Measurements from ENCODE around the gene RGL3. TPM values are rescaled to one million over a fixed set of nuclear protein-coding genes. Genes with fewer than 3 reads are reported as not detected.
"Not testable (repeated sequence)": the region's sequence is repeated elsewhere in the genome, so short reads cannot be mapped to it uniquely, and the experiment has no call there.

Gene RGL3
- total and polyA plus RNA-seq, 4 donors: 1.5 to 9.9 (median 6.4) TPM

GRCh38 chr19:11458236-11458900 lies 39.3 kb upstream of the RGL3 start:
- no peaks in the 10 kb centered on the region for H3K9me3 ChIP-seq (ENCODE audit: control insufficient read depth, insufficient read depth, low read length)
- H3K27me3 ChIP-seq (ENCODE audit: control insufficient read depth, insufficient read depth, low read length): no peaks in the 10 kb centered on the region
- H3K4me3 ChIP-seq (ENCODE audit: low read depth, low read length): no peak overlapping the region
- WGBS (ENCODE audit: insufficient coverage): 92% methylated on average over 19 of the region's 19 CpGs
- H3K27ac ChIP-seq (ENCODE audit: low read depth, low read length): no peak overlapping the region
- peaks cover 12% of the 10 kb centered on the region for H3K4me1 ChIP-seq (ENCODE audit: control insufficient read depth, insufficient read depth, low read length)
- no peak for DNase-seq (ENCODE audit: low read depth in 4 of 6, low spot score in 6 of 6)
- peaks cover 92% of the 10 kb centered on the region for H3K36me3 ChIP-seq (ENCODE audit: control insufficient read depth, insufficient read depth, low read length)

DNA sequence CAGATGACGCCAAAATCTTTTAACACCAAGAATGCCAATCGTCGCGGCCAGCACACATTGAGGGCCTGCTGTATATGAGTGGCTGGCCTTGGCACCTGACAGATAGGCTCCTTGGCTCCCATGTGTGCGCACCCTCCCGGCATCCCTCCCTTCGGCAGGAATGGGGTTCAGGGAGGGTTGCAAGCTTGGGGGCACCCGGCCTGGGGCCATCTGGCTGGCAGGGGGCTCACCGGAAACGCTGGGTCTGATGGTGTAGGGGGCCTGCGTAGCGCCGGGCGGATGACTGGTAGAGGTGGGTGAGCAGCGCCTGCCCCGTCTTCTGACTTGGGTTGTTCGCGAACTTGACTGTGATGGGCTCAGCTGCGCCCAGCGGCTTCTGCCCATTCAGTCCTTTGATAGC lies 38.7 kb upstream of the RGL3 start:
- Histone ChIP-seq H3K36me3 (ENCODE audit: control insufficient read depth, insufficient read depth, low read length) (peaks cover 92% of the 10 kb centered on the region), H3K9me3 (ENCODE audit: control insufficient read depth, insufficient read depth, low read length) (no peaks in the 10 kb centered on the region), H3K27ac (ENCODE audit: low read depth, low read length) (peak overlapping the region; percentile 7), H3K4me1 (ENCODE audit: control insufficient read depth, insufficient read depth, low read length) (peaks cover 16% of the 10 kb centered on the region), H3K4me3 (ENCODE audit: low read depth, low read length) (no peak overlapping the region), H3K27me3 (ENCODE audit: control insufficient read depth, insufficient read depth, low read length) (no peaks in the 10 kb centered on the region)
- 93% methylated on average over 20 of the region's 20 CpGs for WGBS (ENCODE audit: insufficient coverage)
- DNase-seq (ENCODE audit: low read depth in 4 of 6, low spot score in 6 of 6): no peak

GRCh38 chr19:11457115-11457514 lies 38.0 kb upstream of the RGL3 start:
- H3K4me1 ChIP-seq (ENCODE audit: control insufficient read depth, insufficient read depth, low read length): peaks cover 21% of the 10 kb centered on the region
- no peaks in the 10 kb centered on the region for H3K9me3 ChIP-seq (ENCODE audit: control insufficient read depth, insufficient read depth, low read length)
- 37% methylated on average over 15 of the region's 18 CpGs for WGBS (ENCODE audit: insufficient coverage)
- no peak for DNase-seq (ENCODE audit: low read depth in 4 of 6, low spot score in 6 of 6)
- no peaks in the 10 kb centered on the region for H3K27me3 ChIP-seq (ENCODE audit: control insufficient read depth, insufficient read depth, low read length)
- peaks cover 90% of the 10 kb centered on the region for H3K36me3 ChIP-seq (ENCODE audit: control insufficient read depth, insufficient read depth, low read length)
- H3K27ac ChIP-seq (ENCODE audit: low read depth, low read length): no peak overlapping the region
- H3K4me3 ChIP-seq (ENCODE audit: low read depth, low read length): no peak overlapping the region

DNA sequence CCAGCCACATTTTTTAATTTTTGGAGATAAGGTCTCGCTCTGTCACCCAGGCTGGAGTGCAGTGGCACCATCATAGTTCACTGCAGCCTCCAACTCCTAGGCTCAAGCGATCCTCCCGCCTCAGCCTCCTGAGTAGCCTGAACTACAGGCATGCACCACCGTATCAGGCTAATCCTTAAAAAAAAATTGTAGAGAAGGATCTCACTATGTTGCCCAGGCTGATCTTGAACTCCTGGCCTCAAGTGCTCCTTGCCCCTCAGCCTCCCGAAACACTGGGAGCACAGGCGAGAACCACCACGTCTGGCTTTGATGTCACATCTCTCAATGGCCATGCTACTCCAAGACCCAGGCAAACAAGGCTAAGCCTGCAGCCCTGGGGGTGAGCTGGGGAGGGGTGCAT lies 37.5 kb upstream of the RGL3 start:
- no peak overlapping the region for H3K27ac ChIP-seq (ENCODE audit: low read depth, low read length)
- H3K4me3 ChIP-seq (ENCODE audit: low read depth, low read length): no peak overlapping the region
- H3K9me3 ChIP-seq (ENCODE audit: control insufficient read depth, insufficient read depth, low read length): no peaks in the 10 kb centered on the region
- H3K36me3 ChIP-seq (ENCODE audit: control insufficient read depth, insufficient read depth, low read length): peaks cover 91% of the 10 kb centered on the region
- 84% methylated on average over 4 of the region's 7 CpGs for WGBS (ENCODE audit: insufficient coverage)
- H3K27me3 ChIP-seq (ENCODE audit: control insufficient read depth, insufficient read depth, low read length): no peaks in the 10 kb centered on the region
- no peak for DNase-seq (ENCODE audit: low read depth in 4 of 6, low spot score in 6 of 6)
- peaks cover 25% of the 10 kb centered on the region for H3K4me1 ChIP-seq (ENCODE audit: control insufficient read depth, insufficient read depth, low read length)

DNA sequence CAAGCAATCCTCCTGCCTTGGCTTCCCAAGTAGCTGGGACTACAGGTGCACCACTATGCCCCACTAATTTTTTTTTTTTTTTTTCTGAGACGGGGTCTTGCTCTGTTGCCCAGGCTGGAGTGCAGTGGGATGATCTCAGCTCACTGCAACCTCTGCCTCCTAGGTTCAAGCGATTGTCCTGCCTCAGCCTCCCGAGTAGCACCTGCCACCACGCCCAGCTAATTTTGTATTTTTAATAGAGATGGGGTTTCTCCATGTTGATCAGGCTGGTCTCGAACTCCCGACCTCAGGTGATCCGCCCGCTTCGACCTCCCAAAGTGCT lies 36.1 kb upstream of the RGL3 start:
- not testable (repeated sequence) for H3K9me3 ChIP-seq (ENCODE audit: control insufficient read depth, insufficient read depth, low read length); DNase-seq (ENCODE audit: low read depth in 4 of 6, low spot score in 6 of 6); H3K4me3 ChIP-seq (ENCODE audit: low read depth, low read length); H3K27me3 ChIP-seq (ENCODE audit: control insufficient read depth, insufficient read depth, low read length); H3K27ac ChIP-seq (ENCODE audit: low read depth, low read length)
- H3K36me3 ChIP-seq (ENCODE audit: control insufficient read depth, insufficient read depth, low read length): peaks cover 88% of the 10 kb centered on the region
- peaks cover 32% of the 10 kb centered on the region for H3K4me1 ChIP-seq (ENCODE audit: control insufficient read depth, insufficient read depth, low read length)
- WGBS (ENCODE audit: insufficient coverage): 100% methylated on average over 1 of the region's 9 CpGs

DNA sequence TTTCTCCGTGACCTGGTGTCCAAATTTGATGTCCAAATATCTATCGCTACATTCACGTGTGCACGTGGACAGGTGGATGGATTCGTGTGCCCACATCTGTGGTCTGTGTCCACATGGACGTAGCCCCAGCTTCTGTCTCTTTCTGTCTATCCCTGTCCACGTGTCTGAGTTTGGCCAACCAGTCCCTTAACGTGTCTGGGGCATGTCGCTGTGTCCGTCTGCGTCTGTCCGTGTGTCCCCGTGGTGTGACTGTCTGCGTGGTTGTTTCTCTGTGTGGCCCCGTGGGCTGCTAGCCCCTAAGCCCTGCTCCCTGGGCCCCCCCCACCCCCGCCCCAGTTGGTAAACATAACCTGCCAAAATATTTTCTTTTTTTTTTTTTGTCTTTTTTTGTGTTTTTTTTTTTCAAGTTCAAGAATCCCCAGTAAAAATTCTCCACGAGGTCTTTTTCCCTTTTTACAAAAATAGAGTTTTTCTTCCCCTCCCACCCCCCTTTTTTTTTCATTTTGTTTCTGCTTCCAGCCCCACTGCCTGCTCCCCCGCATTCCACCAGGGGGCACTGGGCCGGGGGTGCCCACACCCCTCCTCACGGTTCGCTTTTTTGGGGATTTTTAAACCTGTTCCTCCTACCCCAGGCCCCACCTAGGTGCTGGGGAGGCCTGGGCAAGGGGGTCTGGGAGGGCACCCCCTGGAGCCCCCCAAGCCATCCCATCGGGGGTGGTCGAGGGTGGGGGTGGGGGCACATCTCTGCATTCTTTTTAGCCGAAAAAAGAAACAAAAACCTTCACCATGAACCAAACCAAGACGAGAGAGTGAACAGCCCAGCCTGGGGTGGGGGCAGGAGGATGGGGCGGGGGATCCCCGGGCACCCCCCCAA lies 34.6 kb upstream of the RGL3 start:
- H3K27me3 ChIP-seq (ENCODE audit: control insufficient read depth, insufficient read depth, low read length): no peaks in the 10 kb centered on the region
- no peak for DNase-seq (ENCODE audit: low read depth in 4 of 6, low spot score in 6 of 6)
- no peaks in the 10 kb centered on the region for H3K9me3 ChIP-seq (ENCODE audit: control insufficient read depth, insufficient read depth, low read length)
- H3K36me3 ChIP-seq (ENCODE audit: control insufficient read depth, insufficient read depth, low read length): peaks cover 85% of the 10 kb centered on the region
- no peak overlapping the region for H3K4me3 ChIP-seq (ENCODE audit: low read depth, low read length)
- no peak overlapping the region for H3K27ac ChIP-seq (ENCODE audit: low read depth, low read length)
- 88% methylated on average over 15 of the region's 27 CpGs for WGBS (ENCODE audit: insufficient coverage)
- H3K4me1 ChIP-seq (ENCODE audit: control insufficient read depth, insufficient read depth, low read length): peaks cover 32% of the 10 kb centered on the region

DNA sequence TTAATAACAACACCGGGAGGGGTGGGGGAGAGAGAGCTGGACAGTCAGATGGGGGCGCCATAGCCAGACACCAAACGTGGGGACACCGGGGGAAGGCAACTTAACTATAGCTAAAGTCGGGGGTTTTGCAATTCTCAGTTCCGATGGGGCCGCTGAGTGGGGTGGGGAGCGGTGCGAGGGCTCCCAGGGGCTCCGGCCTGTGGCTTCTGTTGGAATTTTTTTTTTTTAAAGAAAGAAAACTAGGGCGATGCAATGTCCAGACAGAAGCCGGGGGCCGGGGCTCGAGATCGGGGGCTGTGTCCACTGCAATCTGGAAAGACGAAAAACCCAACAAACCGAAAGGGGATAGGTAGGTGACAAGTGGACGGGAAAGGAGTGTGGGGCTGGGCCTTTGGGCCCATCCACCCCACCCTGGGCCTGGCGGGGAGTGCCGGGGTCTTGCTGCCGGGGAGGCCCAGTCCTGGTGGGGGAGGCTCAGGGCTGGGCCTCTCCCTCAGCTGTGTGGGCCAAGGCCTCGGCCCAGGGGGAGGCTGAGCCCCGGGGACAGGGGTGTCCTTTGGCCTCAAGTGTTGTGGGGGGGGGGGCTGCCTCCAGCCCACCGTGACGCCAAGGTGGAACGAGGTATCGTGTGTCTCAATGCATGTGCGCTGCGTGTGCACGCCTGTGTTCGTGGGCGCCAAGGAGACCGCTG lies 33.7 kb upstream of the RGL3 start:
- H3K9me3 ChIP-seq (ENCODE audit: control insufficient read depth, insufficient read depth, low read length): no peaks in the 10 kb centered on the region

GRCh38 chr19:11451871-11452619 lies 32.9 kb upstream of the RGL3 start:
- Histone ChIP-seq H3K27me3 (ENCODE audit: control insufficient read depth, insufficient read depth, low read length) (no peaks in the 10 kb centered on the region), H3K9me3 (ENCODE audit: control insufficient read depth, insufficient read depth, low read length) (no peaks in the 10 kb centered on the region), H3K27ac (ENCODE audit: low read depth, low read length) (peak overlapping the region; percentile 22), H3K4me1 (ENCODE audit: control insufficient read depth, insufficient read depth, low read length) (peaks cover 20% of the 10 kb centered on the region), H3K36me3 (ENCODE audit: control insufficient read depth, insufficient read depth, low read length) (peaks cover 85% of the 10 kb centered on the region), H3K4me3 (ENCODE audit: low read depth, low read length) (no peak overlapping the region)
- WGBS (ENCODE audit: insufficient coverage): 12% methylated on average over 8 of the region's 25 CpGs
- DNase-seq (ENCODE audit: low read depth in 4 of 6, low spot score in 6 of 6): peak in 2 of 6 donors; percentile 27 to 40

More for the DNA sequence above, 33.7 kb upstream of the RGL3 start:
- DNase-seq (ENCODE audit: low read depth in 4 of 6, low spot score in 6 of 6): no peak
- no peaks in the 10 kb centered on the region for H3K27me3 ChIP-seq (ENCODE audit: control insufficient read depth, insufficient read depth, low read length)
- H3K36me3 ChIP-seq (ENCODE audit: control insufficient read depth, insufficient read depth, low read length): peaks cover 85% of the 10 kb centered on the region
- no peak overlapping the region for H3K4me3 ChIP-seq (ENCODE audit: low read depth, low read length)
- 76% methylated on average over 29 of the region's 33 CpGs for WGBS (ENCODE audit: insufficient coverage)
- H3K27ac ChIP-seq (ENCODE audit: low read depth, low read length): no peak overlapping the region
- H3K4me1 ChIP-seq (ENCODE audit: control insufficient read depth, insufficient read depth, low read length): peaks cover 26% of the 10 kb centered on the region

GRCh38 chr19:11451327-11451870 lies 32.3 kb upstream of the RGL3 start:
- H3K9me3 ChIP-seq (ENCODE audit: control insufficient read depth, insufficient read depth, low read length): no peaks in the 10 kb centered on the region
- peaks cover 85% of the 10 kb centered on the region for H3K36me3 ChIP-seq (ENCODE audit: control insufficient read depth, insufficient read depth, low read length)
- peak overlapping the region; percentile 22 for H3K27ac ChIP-seq (ENCODE audit: low read depth, low read length)
- no peak for DNase-seq (ENCODE audit: low read depth in 4 of 6, low spot score in 6 of 6)
- no peaks in the 10 kb centered on the region for H3K27me3 ChIP-seq (ENCODE audit: control insufficient read depth, insufficient read depth, low read length)
- no peak overlapping the region for H3K4me3 ChIP-seq (ENCODE audit: low read depth, low read length)
- H3K4me1 ChIP-seq (ENCODE audit: control insufficient read depth, insufficient read depth, low read length): peaks cover 24% of the 10 kb centered on the region
- WGBS (ENCODE audit: insufficient coverage): no CpG with 5 or more reads among the region's 13 CpGs
